ENCODE measurements around the gene TACSTD2.
"Not testable (repeated sequence)": the region's sequence is repeated elsewhere in the genome, so short reads cannot be mapped to it uniquely, and the experiment has no call there.

Gene TACSTD2

DNA sequence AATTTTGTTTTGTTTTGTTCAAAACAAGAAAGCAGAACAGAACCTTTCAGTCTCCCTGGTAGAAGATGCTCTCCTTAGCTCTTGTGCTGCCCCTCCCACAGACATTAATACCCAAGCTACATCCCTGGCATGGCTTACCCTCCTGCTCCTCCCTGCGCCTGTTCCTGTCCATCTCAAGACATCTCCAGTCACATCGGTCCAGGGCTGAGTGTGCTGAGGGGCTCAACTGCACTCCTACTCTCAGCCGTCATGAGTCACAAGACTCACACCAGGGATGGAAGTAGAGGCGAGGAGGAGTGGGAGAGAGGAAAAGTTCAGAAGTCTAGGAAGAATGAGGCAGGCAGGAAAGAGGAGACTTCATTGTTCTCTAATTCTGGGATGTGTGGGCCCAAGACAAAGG lies 9.2 kb upstream of the TACSTD2 start:
- DNase-seq = no peak

- DNase-seq = no peak
Observed at GRCh38 chr1:58585581-58586151, 8.6 kb upstream of the TACSTD2 start.

GRCh38 chr1:58585166-58585565 lies 8.1 kb upstream of the TACSTD2 start:
- no peak for DNase-seq

DNA sequence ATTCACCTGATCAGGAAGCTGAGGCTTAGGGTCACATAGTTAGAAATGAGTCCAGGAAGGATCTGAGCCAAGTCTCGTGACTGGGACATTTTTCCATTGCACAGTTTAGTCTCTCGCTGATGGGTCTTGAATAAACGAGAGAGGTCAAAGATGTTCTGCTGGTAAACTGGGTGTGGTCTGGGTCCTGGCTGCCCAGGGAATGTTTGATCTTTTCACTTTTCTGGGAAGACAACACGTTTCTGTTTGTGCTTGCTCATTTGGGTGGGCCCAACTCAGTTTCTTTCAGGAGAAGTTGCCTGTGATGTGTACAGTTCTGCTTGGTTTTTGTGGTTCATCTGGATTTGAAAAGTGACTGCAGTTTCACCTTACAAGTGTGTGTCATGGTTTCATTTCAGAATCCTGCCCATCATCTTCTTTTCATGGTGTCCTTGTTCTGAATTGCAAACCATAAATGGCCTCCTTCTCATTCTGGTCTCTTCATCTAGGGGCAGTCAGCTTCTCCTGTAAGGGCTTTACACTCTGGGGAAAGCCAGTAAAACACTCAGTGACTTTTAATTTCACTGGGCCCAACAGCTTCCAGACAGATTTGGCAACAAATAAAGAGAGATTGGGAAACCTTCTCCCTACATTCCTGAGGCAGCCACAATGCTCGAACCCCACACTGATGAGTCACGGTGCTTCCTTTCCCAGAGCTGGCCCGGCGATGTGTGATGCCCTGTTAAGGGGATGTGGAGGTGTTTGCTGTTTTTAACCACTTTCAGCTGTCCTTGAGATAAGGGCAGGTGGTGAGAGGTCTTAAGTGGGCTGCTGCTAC lies 7.2 kb upstream of the TACSTD2 start:
- no peak for DNase-seq

DNA sequence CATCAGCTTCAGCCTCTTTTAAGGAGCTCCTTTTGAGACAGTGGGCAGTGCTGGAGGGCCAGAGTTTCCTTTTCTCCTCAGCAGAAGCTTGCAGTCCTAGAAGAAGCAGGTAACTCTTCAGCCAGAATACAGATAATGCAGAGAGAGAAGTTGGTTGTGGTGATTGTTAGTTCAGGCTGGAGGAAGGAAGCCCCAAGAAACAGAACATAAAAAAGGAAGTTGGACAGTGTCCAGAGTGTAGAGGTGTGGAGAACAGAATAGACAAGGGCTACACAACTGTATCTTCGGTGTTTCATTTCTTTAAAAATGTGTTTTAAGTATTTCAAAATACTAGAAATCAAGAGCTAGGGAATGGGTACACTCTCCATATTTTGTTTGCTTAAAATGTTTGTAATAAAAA lies 6.4 kb upstream of the TACSTD2 start:
- DNase-seq = no peak

- not testable (repeated sequence) for DNase-seq
Observed at GRCh38 chr1:58582143-58582542, 5.1 kb upstream of the TACSTD2 start.

GRCh38 chr1:58581641-58582040 lies 4.6 kb upstream of the TACSTD2 start:
- DNase-seq = no peak

DNA sequence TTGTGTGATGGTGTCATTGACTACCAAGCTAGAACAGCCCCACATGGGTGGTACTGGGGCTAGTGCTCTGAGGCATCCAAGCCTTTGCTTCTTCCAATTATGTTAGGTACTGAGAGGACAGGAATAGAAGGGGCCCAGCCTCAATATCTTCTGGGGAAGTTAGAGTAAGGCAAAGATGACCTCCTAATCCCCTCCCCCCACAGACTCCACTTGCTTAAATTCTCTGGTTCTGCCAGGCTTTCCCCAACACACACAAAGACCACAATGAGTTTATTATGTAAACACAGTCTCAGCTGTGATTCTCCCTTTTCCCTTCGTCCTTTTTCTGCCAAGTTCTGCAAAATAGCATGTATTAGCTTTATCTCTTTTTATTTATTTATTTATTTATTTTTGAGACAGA lies 3.1 kb upstream of the TACSTD2 start:
- peak; percentile 7 for DNase-seq

DNA sequence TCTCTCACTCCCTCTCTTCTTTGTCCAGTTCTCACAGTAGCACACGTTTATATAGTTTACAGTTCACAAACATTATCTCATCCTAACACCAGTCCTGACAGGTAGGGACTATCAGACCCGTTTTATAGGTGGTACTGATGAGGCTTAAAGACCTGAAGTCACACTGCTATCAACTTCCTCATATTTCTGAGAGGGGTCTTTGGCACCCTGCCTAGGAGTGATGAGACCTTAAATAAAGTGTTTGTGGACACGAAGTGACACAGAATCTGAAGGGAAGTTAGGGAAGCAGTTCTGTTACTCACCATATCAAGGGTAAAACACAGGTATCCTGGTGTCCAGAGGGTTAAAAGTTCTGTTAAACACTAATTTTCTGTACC lies 590 bp upstream of the TACSTD2 start:
- DNase-seq = no peak

GRCh38 chr1:58576325-58576726 lies 726 bp downstream of the TACSTD2 start:
- DNase-seq = no peak

DNA sequence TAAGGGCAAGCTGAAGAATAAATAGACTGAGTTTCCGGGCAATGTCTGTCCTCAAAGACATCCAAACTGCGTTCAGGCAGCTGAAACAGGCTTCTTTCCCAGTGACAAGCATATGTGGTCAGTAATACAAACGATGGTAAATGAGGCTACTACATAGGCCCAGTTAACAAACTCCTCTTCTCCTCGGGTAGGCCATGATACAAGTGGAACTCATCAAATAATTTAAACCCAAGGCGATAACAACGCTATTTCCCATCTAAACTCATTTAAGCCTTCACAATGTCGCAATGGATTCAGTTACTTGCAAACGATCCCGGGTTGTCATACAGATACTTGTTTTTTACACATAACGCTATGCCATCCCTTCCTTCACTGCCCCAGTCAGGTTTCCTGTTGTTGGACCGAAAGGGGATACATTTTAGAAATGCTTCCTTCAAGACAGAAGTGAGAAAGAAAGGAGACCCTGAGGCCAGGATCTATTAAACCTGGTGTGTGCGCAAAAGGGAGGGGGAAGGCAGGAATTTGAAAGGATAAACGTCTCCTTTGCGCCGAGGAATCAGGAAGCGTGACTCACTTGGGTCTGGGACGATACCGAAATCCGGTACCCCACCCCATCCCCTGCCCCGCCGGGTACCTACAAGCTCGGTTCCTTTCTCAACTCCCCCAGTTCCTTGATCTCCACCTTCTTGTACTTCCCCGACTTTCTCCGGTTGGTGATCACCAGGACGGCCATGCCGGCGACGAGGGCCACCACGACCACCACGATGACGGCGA lies 1.3 kb downstream of the TACSTD2 start:
- DNase-seq = no peak

GRCh38 chr1:58574816-58575215 lies 2.2 kb downstream of the TACSTD2 start:
- DNase-seq = no peak

DNA sequence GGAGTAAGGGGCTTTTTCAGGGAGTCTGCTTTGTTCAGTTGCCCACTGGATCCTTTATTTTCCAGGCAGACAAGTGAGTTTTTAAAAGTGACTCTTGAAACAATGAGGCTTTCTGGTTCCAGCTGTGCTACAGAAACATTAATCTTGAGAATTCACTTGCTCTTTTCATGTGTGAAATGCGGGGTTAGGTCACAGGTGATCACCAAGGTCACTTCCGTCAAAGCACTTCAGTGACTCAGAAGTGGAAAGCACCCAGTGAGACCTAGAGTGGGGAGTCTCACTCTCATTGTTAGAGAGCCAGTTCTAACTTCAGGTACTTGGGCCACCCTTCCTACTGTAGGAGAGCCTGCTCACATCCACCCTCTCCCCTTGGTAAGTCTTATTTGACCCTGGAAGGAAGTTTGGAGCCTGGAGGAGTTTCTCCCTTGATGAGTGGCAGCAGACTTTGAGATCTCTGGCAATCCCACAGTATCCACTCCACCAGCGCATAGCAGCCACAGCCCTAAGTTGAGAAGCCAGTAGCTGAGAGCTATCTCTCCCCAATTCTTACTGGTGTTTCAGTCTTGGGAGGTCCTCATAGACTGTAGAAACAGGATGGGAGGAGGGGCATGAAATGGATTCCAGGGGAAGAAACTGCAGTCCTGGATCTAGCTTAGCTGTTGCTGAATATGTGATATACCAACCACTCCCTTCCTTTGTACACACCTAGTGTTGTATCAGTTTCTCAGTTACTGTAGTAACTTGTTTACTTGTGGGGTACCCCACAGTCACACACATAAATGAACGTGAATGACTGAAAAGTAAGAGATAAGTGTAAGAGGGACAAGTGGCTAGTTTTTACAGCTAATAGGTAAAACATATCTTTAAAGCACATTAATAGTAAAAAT lies 3.1 kb downstream of the TACSTD2 start:
- no peak for DNase-seq

- DNase-seq = no peak
Observed at GRCh38 chr1:58573138-58573537, 3.9 kb downstream of the TACSTD2 start.

DNA sequence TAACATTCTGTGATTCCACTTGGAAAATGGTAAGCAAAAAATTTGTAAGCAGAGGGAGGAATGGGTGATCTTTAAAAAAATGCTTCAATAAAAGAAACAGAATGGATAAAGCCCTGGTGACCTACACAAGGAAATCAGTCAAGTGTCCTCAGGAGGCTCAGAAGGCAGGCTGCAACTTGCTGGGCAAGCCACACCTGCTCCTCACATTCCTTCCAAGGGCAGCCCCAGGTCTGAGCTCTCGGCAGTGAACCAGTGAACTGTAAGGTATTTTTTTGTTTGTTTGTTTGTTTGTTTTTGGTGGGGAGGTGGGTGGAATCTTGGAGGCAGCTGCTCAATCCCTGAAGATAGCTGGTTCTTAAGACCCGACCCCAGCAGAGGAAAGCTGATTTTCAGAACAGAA lies 4.4 kb downstream of the TACSTD2 start:
- DNase-seq = no peak

GRCh38 chr1:58571616-58572015 lies 5.4 kb downstream of the TACSTD2 start:
- no peak for DNase-seq

GRCh38 chr1:58570817-58571216 lies 6.2 kb downstream of the TACSTD2 start:
- DNase-seq = no peak

DNA sequence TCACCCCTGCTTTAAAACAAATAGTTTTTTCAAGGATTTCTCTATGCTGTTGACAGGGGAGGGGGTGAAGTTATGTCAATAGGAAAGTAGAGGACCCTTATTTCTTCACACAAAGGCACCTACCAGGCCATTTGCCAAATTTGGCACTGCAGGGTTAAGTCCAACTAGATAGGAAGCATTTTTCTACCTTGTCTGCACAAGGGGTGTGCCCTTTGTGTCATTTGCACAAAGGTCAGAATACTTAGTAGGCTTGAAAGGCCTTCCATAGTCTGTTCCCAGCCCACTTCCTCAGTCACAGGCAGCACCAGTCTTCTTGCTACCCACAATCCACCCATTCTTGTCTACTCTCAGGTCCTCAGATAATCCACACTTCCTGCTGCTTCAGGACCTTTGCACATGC lies 7.0 kb downstream of the TACSTD2 start:
- DNase-seq = no peak

DNA sequence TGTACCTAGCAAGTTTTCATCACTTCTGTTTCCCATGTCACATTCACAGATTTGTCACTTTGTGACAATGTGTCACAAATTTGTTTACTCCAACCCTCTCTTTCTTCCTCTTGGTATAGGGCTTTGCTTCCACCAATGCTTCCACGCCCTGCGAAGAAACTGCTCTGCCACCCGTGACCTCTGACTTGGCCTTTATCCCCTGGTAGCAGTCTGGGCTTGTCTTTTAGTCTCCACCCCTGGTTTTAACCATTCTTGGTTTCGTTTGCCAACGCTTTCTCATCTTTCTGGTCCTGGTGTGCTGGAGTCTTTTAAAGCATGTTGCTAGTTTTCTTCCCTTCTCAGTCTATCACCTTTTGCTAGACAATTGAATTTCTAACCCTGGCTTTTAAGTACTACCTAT lies 8.1 kb downstream of the TACSTD2 start:
- no peak for DNase-seq

- no peak for DNase-seq
Observed at GRCh38 chr1:58568271-58568860, 8.7 kb downstream of the TACSTD2 start.

DNA sequence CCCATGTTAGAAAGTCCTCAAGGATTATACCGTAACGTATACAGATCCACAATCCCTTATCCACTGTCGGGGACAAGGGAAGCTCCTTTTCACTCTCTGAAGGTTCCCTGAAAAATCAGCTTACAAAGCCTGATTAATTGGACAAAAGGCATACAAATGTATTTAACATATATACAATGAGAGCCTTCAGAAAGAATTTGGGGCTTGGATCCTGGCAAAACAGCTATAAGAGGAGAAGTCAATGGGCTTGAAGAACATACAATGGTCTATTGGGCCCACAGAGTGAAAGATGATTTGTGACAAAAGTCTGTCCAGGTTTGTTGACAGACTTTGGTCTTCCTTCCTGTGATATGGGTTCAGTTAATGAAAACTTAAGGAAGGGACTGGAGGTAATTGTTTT lies 10.7 kb downstream of the TACSTD2 start:
- no peak for DNase-seq

GRCh38 chr1:58563715-58564114 lies 13.3 kb downstream of the TACSTD2 start:
- not testable (repeated sequence) for DNase-seq

GRCh38 chr1:58561633-58562032 lies 15.4 kb downstream of the TACSTD2 start:
- DNase-seq = no peak

Data from COR-L47 (cell line).